ENCODE data around the gene C3orf20. TPM values are rescaled to one million over a fixed set of nuclear protein-coding genes. Genes with fewer than 3 reads are reported as not detected.

Gene C3orf20
- total RNA-seq, 1 donor = not detected

GRCh38 chr3:14660942-14661341 lies 14.0 kb upstream of the C3orf20 start:
- no peak for DNase-seq (ENCODE audit: low read depth)
- no peak overlapping the region for H3K4me3 ChIP-seq (ENCODE audit: low read depth, low read length)
- no peak for TF ChIP-seq CTCF (IDR thresholded peaks at IDR 0.05; ENCODE audit: insufficient read depth, low read depth, low read length)

- no peak for TF ChIP-seq CTCF (IDR thresholded peaks at IDR 0.05; ENCODE audit: insufficient read depth, low read depth, low read length)
- no peak overlapping the region for H3K4me3 ChIP-seq (ENCODE audit: low read depth, low read length)
- DNase-seq (ENCODE audit: low read depth) = no peak
These were observed 11.4 kb upstream of the C3orf20 start for GRCh38 chr3:14663396-14664135.

GRCh38 chr3:14664170-14664569 lies 10.8 kb upstream of the C3orf20 start:
- DNase-seq (ENCODE audit: low read depth) = no peak
- H3K4me3 ChIP-seq (ENCODE audit: low read depth, low read length) = no peak overlapping the region
- no peak for TF ChIP-seq CTCF (IDR thresholded peaks at IDR 0.05; ENCODE audit: insufficient read depth, low read depth, low read length)

- H3K4me3 ChIP-seq (ENCODE audit: low read depth, low read length) = no peak overlapping the region
- DNase-seq (ENCODE audit: low read depth) = no peak
- TF ChIP-seq CTCF (IDR thresholded peaks at IDR 0.05; ENCODE audit: insufficient read depth, low read depth, low read length) = no peak
These were observed 2.4 kb upstream of the C3orf20 start for GRCh38 chr3:14672588-14672987.

- no peak for TF ChIP-seq CTCF (IDR thresholded peaks at IDR 0.05; ENCODE audit: insufficient read depth, low read depth, low read length)
- no peak overlapping the region for H3K4me3 ChIP-seq (ENCODE audit: low read depth, low read length)
- DNase-seq (ENCODE audit: low read depth) = no peak
These were observed 1.9 kb downstream of the C3orf20 start for GRCh38 chr3:14676881-14677280.

- no peak for TF ChIP-seq CTCF (IDR thresholded peaks at IDR 0.05; ENCODE audit: insufficient read depth, low read depth, low read length)
These were observed 3.1 kb downstream of the C3orf20 start for GRCh38 chr3:14678015-14678503.

GRCh38 chr3:14680115-14680514 lies 5.2 kb downstream of the C3orf20 start:
- TF ChIP-seq CTCF (IDR thresholded peaks at IDR 0.05; ENCODE audit: insufficient read depth, low read depth, low read length) = no peak
- H3K4me3 ChIP-seq (ENCODE audit: low read depth, low read length) = no peak overlapping the region
- no peak for DNase-seq (ENCODE audit: low read depth)

More at GRCh38 chr3:14678015-14678503, 3.1 kb downstream of the C3orf20 start:
- no peak overlapping the region for H3K4me3 ChIP-seq (ENCODE audit: low read depth, low read length)
- no peak for DNase-seq (ENCODE audit: low read depth)

Measured in fibroblast of villous mesenchyme (primary cell).